HG03460 (cell line): ENCODE measurements around the gene LPAR5.

Source experiments
- ATAC-seq: cut with Tn5 transposase; IDR thresholded peaks from one replicate; pipeline ENCODE4 v1.9.1; 2021; ENCODE audit not compliant: unreplicated experiment

Gene LPAR5

DNA sequence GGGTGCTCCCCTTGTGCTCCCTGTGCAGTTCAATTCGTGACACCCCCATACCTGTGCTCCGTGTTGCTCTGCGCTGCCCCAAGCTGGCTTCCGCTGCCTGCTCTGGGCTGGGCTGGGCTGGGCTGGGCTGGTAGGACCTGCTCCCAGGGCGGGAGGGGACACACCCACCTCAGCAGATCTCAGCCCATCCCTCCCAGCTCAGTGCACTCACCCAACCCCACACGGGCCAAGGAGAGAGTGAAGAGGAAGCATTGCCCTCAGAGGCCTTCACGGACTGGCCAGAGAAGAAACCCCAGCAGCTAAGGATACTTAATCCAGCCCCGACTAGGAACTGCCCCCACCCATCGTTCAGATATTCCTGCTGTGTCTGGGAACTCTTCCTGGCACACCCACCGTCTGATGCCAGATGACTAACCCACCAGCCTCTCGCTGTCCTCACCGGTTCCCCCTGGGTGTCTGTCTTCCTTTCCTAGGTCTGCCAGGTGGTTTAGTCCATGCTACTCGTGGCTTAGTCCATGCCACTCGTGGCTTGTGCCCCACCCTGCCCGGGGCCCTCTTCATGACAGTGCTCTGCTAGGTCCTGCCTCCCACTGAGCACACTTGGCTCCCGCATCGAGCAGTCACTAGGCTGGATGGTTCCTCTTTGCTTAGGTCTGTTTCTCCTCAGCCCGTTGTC is at the start of gene LPAR5:
Gene LPAR5, minus strand, starts transcription at position 104 of the 676 bp plus-strand sequence. CDS start 14,711 bp downstream, outside the sequence.
- ATAC-seq: no peak

DNA sequence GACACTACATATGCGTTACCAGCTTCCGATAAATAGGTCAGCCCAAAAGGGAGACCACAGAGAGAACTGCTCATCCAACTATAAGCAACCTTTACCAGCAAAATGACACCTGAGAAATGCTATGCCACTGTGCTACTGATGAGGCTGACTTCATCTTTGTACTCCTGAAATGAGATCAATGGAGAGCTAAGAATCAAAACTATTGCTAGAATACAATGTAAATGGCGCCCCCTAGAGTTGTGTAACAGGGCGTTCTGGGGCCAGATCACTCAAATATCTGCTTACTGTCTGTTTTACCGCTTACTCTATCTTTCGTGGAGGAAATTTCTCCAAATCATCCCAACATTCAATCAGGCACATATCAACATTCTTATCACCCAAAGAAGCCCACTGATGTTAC is 48.9 kb upstream of the LPAR5 start:
- no peak for ATAC-seq

DNA sequence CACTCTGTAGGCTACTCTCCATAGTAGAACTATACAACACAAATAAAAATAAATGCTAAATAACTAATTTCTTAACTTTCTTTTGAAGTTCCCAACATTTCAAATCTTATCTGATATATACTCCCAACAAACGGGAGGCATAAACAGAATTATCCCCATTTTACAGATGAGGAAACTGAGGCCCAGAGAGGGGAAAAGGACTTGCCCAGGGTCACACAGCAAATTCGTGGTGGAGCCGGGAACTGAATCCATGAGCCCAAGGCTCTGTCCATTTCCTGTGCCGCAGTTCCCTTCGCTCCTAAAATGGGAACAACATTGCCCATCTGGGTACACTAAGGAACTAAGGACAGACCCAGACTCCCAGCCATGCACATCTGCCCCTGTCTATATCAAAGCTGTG is 41.2 kb upstream of the LPAR5 start:
- ATAC-seq: no peak

DNA sequence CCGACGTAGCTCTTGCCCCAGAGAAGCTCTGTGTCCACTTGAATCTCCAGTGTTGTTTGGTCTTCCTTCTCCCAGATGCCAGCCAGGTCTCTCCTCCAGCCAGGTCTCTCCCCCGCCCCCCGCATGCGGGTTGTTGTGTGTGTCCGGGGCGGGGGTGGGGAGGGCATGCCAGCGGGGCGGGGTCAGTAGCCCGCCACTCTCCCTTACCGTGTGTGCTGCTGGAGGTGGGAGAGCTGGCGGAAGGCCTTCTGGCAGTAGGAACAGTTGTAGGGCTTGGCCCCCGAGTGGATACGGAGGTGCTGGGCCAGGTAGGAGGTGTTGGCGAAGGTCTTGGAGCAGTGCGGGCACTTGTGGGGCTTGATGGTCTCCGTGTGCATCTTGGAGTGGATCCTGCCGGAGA is 36.4 kb upstream of the LPAR5 start:
- no peak for ATAC-seq

DNA sequence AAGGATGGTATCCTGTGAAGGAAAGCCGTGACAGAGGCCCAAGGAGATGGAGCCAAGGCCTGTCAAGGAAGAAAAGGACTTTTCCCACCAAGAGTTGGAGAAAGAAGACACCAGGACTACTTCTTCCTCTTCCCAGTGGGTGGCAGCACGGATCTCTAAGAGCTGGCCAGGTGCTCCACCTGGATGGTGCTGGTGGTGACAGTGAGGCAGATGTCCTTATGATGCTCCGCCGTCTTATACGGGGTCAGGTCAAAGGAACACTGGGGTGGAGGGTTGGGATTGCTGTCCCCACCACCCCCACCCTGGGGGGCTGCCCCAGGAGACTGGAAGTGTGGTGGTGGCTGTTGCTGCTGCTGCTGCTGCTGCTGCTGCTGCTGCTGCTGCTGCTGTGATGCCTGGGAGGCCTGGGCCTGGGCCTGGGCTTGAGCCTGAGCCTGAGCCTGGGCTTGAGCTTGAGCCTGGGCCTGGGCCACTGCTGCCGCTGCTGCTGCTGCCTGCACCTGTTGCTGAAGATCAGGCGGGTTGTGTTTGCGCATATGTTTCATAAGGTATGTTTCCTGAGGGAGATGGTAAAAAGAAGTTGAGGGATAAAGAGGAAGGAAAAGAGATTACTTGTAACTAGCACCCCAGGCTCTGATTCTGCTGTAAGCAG is 31.9 kb upstream of the LPAR5 start:
- ATAC-seq: no peak

DNA sequence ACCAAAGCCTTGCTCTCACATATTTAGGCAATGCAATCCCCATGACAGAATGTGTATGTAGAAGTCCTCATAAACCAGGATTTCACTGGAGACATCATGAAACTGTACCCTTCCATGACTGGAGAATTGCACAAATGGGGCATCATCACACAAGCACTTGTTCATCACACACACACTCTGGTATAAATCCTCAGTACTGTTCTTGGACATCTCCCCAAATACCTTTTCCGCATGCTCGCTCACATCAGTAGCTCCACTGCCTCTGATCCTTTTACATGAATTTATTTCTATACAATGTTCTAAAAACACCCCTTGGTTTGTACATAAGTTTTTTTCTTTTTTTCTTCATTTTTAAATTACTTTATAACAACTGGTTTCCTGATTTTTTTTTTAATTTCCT is 30.5 kb upstream of the LPAR5 start:
- ATAC-seq: no peak

DNA sequence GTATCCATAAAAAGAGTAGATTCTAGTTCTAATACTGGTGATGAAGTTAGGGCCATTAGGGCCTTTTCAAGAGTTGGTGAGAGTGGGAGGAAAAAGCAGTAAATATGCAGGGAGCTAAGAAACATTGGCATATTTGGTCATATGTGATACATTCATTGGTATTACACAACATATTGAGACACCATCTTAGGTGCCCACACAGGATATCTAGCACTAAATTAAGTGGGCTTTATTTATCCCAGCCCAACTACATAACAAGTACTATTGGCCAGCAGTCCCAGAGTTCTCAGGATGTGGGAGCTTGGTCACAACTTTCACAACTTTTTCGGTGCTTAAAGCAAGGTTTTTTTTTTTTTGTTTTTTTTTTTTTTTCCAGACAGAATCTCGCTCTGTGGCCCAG is 29.1 kb upstream of the LPAR5 start:
- no peak for ATAC-seq

DNA sequence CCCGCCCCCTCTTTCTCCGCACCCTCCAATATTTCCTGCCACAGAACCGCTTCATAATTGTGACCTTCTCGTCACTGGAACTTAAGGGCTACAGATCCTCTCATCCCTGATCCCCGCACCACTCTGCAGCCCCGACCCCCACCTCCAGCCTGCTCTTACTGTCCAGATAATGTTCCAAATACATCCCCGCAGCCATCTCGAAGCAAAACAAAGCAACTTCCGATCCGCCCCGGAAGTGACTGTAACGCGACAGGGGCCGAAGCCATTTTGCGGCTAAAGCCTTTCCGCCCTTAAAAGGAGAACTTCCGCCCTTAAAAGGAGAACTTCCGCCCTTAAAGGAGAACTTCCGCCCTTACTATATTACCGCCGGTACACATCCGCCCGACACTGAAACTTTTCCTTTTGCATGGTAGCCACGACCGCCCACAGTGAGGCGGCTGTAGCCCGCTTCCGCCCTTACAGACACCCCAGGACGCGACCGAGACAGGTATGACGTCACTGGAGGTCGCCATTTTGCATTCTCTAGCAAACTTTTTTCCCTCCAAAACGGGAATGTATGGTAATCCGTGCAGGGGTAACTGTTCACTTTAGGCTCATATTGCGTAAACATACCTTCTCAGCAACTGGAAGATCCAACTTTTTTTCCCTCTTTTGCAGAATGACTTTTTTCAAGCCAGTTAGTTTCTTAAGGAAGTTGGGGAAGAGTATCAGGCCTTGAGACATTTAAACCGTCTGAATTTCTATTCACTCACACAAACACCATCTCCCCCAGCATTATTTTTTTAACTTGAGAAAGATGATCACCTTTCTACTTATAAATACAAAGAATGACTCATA is 27.4 kb upstream of the LPAR5 start, which contains the start of gene ING4:
Gene ING4, minus strand, starts transcription at position 214 of the 837 bp plus-strand sequence. Its CDS starts 18 bp downstream, at position 196.
- peak; percentile 97 for ATAC-seq

DNA sequence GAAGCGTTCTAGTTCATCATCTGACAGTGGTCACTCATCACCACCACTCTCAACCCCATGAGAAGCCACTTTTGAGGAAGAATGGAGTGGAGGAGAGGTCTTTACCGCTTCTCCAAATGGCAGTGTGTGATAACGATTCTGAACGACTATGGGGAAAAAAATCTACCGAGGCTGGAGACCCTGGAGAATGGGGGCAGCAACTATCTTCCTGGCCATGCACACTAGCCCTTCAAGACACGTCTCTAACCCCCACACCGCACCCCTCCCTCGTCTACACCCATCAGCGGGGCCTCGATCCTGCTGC is 26.8 kb upstream of the LPAR5 start:
- ATAC-seq: peak; percentile 24

DNA sequence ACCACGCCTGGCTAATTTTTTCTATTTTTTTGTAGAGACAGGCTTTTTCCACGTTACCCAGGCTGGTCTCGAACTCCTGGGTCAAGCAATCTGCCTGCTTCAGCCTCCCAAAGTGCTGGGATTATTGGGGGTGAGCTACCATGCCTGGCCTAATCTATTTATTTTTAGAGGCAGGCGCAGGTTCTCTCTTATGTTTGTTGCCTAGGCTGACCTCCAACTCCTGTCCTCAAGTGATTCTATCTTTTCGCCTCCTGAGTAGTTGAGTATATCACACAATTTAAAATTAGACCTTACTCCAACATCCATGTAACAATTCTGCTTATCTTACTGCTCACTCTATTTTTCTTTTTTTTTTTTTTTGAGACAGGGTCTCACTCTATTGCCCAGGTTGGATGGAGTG is 18.2 kb upstream of the LPAR5 start:
- ATAC-seq: no peak

DNA sequence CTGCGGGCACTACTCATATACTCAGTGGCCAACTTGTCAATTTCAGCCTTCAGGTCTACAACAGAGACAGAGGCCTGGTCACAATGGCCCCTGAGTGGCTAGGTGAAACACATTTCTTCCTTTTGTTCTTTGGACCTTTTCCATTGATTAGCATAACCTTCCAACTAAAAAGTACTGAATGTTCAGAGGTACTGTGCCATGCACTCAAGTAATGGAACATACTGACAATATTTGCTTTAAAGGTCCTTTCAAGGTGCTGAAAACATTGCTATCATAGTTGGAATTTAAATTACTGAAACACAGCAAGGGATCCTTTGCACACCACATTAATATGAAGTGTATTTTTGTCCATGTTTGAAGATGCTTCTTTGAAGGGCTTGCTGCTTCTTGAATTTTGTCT is 17.6 kb upstream of the LPAR5 start:
- ATAC-seq: no peak

DNA sequence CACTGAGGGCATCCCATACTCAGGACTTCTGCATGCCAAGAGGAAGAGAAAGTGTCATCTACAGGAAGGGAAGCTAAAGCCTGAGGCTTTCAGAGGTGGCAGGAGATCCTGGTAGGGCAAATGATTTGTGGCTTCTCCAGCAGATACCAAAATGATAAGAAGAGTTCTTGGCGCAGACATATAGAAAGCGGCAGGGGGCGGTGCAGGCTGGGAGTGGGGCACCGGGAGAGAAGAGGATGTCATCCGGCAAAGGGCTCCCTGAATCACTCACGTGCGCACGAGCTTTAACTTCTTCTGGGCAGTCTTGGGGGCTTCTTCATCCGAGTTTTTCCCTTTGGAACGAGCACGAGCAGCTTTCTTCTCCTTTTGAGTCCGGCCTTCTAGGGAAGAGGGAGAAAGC is 16.6 kb upstream of the LPAR5 start:
- ATAC-seq: no peak

DNA sequence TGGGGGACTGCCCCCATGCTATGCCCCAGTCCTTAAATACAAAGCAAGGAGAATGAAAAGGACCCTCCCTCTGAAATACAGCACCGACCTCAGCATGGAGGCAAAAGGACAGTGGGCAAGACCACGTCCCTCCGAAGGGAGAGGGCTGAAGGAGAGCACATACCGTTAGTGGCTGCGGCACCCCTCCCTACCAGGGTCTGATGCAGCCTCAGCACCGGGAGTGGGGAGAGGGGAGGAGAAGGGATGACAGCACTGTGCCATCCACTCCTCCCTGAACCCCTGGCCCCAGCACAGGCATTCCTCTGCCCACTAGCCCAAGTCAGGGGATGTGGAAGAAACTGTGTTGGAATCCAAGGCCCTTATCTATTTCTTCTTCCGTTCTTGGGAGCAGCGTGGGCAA is 15.1 kb upstream of the LPAR5 start:
- ATAC-seq: no peak

DNA sequence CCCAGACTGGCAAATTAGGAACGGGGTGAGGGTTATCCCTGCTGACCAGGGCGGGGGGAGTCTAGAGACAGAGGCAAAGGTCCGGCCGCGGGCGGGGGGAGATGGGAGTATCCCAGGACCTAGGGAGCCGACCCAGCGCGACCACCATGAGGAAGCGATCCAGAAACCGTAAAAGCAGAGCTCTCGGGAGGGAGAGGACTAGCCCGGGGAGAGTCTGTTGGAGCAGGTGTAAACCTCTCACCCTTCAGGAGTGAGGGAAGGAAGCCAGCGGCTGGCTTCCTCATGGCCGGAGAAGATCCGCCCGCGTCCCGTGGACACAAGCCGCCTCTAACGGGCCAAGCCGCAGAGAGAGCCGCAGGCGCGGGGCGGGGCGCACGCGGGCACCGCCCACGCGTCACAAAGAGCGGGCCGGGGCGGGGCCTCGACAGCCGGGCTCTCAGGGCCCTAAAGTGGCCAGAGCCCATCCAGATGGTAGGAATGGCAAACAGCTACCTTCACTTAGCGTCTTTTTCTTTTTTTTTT is 11.4 kb upstream of the LPAR5 start, which contains the start of gene ACRBP:
Gene ACRBP, minus strand, starts transcription at position 350 of the 522 bp plus-strand sequence. Its CDS starts 66 bp downstream, at position 284.
- ATAC-seq: no peak

DNA sequence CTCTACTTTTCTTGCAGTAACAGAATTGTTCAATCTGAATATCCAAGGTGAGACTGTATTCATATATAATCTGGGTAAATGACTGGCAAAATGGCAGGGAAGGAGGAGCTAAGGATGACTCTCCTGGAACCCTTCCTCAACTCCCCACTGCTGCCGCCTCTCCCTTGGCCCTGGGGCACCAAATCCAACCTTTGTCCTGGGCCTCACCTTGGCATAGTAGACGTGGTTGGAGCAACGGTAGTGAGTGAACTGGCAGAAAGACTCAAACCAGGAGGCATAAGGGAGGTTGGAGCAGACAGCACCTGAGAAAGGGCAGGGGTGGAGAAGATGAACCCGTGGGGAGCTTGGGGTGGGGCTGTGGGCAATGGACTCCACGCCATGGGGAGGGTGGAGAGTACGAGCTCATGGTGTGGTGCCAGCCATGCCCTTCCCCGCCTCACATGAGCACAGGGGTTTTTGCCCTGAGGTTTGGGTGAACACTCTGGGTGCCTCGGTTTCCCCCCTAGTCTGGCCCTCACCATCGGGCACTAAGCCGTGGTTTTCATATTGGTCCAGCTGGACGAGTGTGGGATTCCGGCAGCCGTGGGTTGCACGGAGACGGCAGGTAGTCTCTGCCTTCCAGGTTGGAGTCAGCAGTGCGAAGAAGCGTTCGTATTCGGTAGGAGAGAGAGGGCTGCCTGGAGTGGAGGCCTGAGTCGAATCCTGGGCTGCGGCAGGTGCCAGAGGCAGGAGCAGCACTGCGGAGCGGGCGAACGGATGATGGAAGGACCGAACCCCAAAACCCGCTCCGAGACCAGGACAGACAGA is 10.7 kb upstream of the LPAR5 start:
- ATAC-seq: no peak

DNA sequence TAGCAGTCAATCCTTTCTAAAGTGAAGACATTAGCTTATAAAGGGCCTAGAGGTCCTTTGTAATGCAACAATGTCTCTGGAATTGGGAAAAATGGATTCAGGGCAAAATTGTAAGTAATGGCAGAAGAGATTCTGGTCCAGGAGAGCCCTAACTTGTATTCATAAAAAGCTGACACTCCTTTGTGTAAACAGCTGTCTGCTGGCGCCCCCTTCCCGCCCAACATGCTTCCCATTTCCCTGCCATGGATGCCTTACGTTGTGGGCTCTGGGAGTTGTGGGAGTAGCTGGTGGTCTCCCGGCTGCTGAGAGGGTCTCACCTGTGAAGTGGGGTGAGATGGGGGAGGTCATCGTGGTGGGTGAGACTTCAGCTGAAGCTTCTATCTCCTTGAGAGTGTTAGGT is 9.1 kb upstream of the LPAR5 start:
- ATAC-seq: no peak

DNA sequence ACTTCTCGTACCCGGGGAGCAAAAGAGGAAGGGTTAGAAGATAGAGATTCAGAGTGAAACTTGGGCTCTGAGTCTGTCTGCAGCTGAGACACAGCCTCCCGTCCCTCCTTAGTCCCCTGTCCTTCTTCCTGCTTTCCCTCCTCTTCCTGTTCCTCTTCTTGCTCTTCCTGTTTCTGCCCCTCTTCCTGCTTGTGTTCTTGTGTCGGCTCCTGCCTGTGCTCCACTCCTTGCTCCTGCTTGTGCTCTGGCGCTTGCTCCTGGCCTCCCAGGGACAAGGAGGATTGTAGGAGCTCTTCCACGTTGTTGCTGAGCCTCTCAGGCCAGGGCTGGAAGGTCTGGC is 8.5 kb upstream of the LPAR5 start:
- no peak for ATAC-seq

DNA sequence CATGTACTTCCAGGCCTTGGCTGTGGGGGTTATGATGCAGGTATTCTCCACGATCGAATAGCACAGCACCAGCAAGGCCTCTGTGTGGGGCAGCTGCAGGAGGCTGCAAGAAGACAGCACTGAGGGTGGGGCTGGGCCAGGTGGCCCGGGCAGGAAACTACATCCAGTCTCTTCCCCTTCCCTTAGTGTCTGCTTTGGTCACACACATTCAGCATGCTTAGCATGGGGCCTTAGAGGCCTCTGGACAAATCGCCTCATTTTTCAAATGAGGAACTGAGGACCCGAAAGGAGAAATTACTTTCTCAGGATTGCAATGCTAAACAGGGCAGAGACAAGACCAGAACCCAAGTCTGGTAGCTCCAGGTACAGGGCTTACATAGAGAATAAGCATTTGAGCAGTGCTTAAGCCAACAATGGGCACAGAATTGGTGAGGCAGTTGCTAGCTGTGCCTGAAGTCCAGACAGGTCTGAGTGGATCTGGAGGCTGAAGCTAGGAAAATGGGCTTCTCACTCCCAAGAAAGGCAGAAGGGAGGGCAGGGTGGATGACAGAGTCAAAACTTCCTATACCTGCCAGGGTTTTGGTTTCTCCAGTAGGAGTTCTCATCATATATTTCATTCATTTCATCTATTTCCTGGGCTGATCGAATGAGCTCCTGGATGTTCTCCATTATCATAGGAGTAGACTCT is 8.0 kb upstream of the LPAR5 start:
- ATAC-seq: no peak

DNA sequence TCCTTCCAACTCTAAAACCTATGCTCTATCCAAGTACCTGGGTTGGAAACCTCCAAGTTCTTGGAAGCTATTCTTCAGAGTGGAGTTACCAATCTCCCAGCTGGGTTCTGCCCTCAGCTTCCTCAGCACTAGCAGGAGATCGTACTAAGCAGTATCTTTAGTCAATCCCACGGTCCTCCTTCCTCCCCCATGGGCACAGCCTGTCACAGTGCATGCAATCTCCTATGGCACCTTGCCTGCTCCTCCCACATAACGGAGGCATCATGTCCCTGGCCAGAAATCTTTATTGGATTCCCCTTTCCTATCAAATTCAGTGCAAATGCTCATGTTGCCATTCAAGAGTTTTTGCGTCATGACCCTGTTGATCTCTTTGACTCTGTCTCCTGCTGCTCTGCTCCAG is 5.4 kb upstream of the LPAR5 start:
- ATAC-seq: no peak

DNA sequence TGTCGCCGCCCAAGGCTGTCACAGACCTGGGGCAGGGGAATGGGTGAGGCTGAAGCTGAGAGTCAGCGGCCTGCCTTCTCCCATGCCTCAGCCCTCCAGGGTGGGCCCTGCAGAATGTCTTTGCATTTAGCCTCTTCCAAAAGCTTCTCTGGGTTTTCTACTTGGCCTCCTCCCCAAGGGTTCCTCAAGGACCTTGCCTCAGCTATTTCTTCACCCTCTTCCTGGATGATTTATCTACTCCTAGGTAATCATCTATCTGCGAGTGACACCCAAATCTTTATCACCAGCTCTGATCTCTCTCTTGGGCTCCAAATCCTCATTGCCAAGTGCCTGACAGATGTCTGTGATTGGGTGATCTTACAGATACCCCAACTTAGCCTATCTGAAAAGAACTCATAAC is 4.7 kb upstream of the LPAR5 start:
- ATAC-seq: no peak
